Lung (tissue), 12 donors: ENCODE data around the gene ADAMTS8. TPM values are rescaled to one million over a fixed set of nuclear protein-coding genes. Genes with fewer than 3 reads are reported as not detected.
A peak's percentile ranks its signal among the peaks of the same experiment; 100 is the strongest.

Source experiments
- ATAC-seq: fragments of 200-7000 bp; cut with Tn5 transposase; one replicate; pipeline ENCODE4 v1.9.1; 2020; ENCODE audit warnings: moderate number of reproducible peaks; ENCODE audit not compliant: insufficient read depth, low FRiP score
- DNase-seq, 3 donors: peaks; one replicate each; pipeline ENCODE4 v3.0.0-alpha.2; 2013 to 2017
- H3K27ac ChIP-seq, 2 donors: one replicate each; pipeline ENCODE4 v1.5.1; 2013; ENCODE audit warnings: mild to moderate bottlenecking in 2 of 2, moderate library complexity in 2 of 2, control low read depth in 1 of 2, inconsistent platforms in 1 of 2, low read depth in 1 of 2, low read length in 1 of 2
- H3K27me3 ChIP-seq, 3 donors: one replicate each; pipeline ENCODE4 v1.5.1; 2013; ENCODE audit warnings: low read length in 2 of 3; ENCODE audit not compliant: control insufficient read depth in 3 of 3, insufficient read depth in 3 of 3
- H3K36me3 ChIP-seq, 4 donors: one replicate each; pipeline ENCODE4 v1.5.1; 2013; ENCODE audit warnings: low read length in 4 of 4, mild to moderate bottlenecking in 1 of 4, moderate library complexity in 1 of 4; ENCODE audit not compliant: control insufficient read depth in 4 of 4, insufficient read depth in 4 of 4
- H3K4me1 ChIP-seq, 5 donors: one replicate each; pipeline ENCODE4 v1.5.1; 2013; ENCODE audit warnings: low read length in 5 of 5, mild to moderate bottlenecking in 2 of 5, moderate library complexity in 1 of 5; ENCODE audit not compliant: control insufficient read depth in 5 of 5, insufficient read depth in 5 of 5
- H3K4me3 ChIP-seq: one replicate; pipeline ENCODE4 v1.5.1; 2013; ENCODE audit warnings: mild to moderate bottlenecking, control low read depth, moderate library complexity
- H3K9ac ChIP-seq, 2 donors: one replicate each; pipeline ENCODE4 v1.5.1; 2013; ENCODE audit warnings: low read length in 2 of 2, control low read depth in 1 of 2; ENCODE audit not compliant: insufficient read depth in 1 of 2
- H3K9me3 ChIP-seq, 4 donors: one replicate each; pipeline ENCODE4 v1.5.1; 2013; ENCODE audit warnings: low read length in 3 of 4, mild to moderate bottlenecking in 1 of 4, moderate library complexity in 1 of 4; ENCODE audit not compliant: control insufficient read depth in 4 of 4, insufficient read depth in 3 of 4
- WGBS, 2 donors: extraction: QIAGEN DNeasy Blood & Tissue Kit; methylation state at CpG; one replicate each; pipeline ENCODE4 v1.1.7; 2013; 5-methylcytosine and 5-hydroxymethylcytosine counted together
- polyA plus RNA-seq, 2 donors: library from polyadenylated mRNA; stranded (reverse); fragments of 200-250 nt; gene quantifications; one replicate each; pipeline ENCODE4 v1.2.1, GENCODE V29; 2013
- total RNA-seq, 2 donors: library from RNA; depleted of rRNA in 1 of 2; stranded (reverse); fragments of >200 nt in 1 of 2; gene quantifications; one replicate each; pipeline ENCODE4 v1.2.1, GENCODE V29; 2014 to 2021
- TF ChIP-seq, protein P1 (sequence below): IDR thresholded peaks from 2 replicates; pipeline ENCODE4 v1.5.1; 2012; ENCODE audit warnings: mild to moderate bottlenecking; ENCODE audit errors: control extremely low read depth, extremely low read depth
- donor health status: control.
- donor health status: control.
- donor health status: Bipolar disorder and iron deficiency.
- donor health status: healthy.
- donor health status: DM: yes; HTN: yes; CAD: no.

Gene ADAMTS8
- total and polyA plus RNA-seq, 4 donors = 11.3 to 47.7 (median 22.1) TPM

DNA sequence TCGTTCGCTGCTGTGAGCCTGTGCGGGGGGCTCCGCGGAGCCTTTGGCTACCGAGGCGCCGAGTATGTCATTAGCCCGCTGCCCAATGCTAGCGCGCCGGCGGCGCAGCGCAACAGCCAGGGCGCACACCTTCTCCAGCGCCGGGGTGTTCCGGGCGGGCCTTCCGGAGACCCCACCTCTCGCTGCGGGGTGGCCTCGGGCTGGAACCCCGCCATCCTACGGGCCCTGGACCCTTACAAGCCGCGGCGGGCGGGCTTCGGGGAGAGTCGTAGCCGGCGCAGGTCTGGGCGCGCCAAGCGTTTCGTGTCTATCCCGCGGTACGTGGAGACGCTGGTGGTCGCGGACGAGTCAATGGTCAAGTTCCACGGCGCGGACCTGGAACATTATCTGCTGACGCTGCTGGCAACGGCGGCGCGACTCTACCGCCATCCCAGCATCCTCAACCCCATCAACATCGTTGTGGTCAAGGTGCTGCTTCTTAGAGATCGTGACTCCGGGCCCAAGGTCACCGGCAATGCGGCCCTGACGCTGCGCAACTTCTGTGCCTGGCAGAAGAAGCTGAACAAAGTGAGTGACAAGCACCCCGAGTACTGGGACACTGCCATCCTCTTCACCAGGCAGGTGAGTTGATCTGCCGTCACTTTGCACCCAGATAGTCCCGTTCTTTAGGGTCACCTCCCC lies 21.0 kb upstream of the ADAMTS8 start:
- no peak for ATAC-seq
- Histone ChIP-seq H3K4me1 (peaks cover 0 to 40% (median 8%) of the 10 kb centered on the region in 5 donors), H3K36me3 (peaks cover 0 to 35% (median 0%) of the 10 kb centered on the region in 4 donors), H3K9me3 (no peaks in the 10 kb centered on the region), H3K9ac (peak overlapping the region; percentile 16 to 25), H3K27ac (peak overlapping the region; percentile 48 to 91), H3K4me3 (peak overlapping the region; percentile 42), H3K27me3 (no peaks in the 10 kb centered on the region)
- 2 to 3% methylated on average over 59 to 64 of the region's 64 CpGs for WGBS, 2 donors
- peak in 1 of 3 donors; percentile 25 for DNase-seq
- TF ChIP-seq, protein P1, sequence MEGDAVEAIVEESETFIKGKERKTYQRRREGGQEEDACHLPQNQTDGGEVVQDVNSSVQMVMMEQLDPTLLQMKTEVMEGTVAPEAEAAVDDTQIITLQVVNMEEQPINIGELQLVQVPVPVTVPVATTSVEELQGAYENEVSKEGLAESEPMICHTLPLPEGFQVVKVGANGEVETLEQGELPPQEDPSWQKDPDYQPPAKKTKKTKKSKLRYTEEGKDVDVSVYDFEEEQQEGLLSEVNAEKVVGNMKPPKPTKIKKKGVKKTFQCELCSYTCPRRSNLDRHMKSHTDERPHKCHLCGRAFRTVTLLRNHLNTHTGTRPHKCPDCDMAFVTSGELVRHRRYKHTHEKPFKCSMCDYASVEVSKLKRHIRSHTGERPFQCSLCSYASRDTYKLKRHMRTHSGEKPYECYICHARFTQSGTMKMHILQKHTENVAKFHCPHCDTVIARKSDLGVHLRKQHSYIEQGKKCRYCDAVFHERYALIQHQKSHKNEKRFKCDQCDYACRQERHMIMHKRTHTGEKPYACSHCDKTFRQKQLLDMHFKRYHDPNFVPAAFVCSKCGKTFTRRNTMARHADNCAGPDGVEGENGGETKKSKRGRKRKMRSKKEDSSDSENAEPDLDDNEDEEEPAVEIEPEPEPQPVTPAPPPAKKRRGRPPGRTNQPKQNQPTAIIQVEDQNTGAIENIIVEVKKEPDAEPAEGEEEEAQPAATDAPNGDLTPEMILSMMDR = no peak

DNA sequence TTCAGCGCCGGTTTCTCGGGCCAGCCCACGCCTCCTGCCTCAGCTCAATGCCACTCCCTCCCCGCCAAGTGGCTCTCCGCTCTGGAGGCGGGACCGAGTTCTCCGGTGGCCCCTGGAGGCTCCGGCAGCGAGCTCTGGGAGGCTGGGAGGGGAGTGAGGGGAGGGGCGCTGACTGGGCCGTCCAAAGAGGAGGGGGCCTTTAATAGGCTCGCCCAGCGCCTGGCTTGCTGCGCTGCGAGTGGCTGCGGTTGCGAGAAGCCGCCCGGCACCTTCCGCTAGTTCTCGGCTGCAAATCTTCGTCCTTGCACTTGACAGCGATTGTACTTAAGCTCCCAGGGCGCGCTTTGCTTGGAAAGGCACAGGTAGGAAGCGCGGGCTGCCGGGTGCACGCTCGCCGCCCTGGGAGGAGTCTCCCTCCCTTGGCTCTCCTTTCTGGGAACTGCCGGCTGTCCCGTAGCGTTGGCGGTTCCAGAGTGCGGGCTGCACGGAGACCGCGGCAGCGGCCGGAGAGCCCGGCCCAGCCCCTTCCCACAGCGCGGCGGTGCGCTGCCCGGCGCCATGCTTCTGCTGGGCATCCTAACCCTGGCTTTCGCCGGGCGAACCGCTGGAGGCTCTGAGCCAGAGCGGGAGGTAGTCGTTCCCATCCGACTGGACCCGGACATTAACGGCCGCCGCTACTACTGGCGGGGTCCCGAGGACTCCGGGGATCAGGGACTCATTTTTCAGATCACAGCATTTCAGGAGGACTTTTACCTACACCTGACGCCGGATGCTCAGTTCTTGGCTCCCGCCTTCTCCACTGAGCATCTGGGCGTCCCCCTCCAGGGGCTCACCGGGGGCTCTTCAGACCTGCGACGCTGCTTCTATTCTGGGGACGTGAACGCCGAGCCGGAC lies 20.3 kb upstream of the ADAMTS8 start, which contains the start of gene ADAMTS15:
ADAMTS15 (plus strand) TSS at position 230 of the 894 bp plus-strand sequence; CDS start at position 559, 329 bp downstream.
- no peaks in the 10 kb centered on the region for H3K9me3 ChIP-seq
- H3K4me3 ChIP-seq = peak within 1 kb of the TSS; percentile 42
- H3K27ac ChIP-seq = peak within 1 kb of the TSS; percentile 48 to 91
- DNase-seq = peak; percentile 98 to 99 (median 98)
- no peaks in the 10 kb centered on the region for H3K27me3 ChIP-seq
- peaks cover 0 to 35% (median 0%) of the 10 kb centered on the region in 4 donors for H3K36me3 ChIP-seq
- H3K4me1 ChIP-seq = peaks cover 0 to 32% (median 8%) of the 10 kb centered on the region in 5 donors
- TF ChIP-seq, protein P1 = no peak
- WGBS, 2 donors = 0 to 1% methylated on average over 70 to 75 of the region's 75 CpGs
- peak; percentile 89 for ATAC-seq
- H3K9ac ChIP-seq = peak within 1 kb of the TSS; percentile 16 to 25

DNA sequence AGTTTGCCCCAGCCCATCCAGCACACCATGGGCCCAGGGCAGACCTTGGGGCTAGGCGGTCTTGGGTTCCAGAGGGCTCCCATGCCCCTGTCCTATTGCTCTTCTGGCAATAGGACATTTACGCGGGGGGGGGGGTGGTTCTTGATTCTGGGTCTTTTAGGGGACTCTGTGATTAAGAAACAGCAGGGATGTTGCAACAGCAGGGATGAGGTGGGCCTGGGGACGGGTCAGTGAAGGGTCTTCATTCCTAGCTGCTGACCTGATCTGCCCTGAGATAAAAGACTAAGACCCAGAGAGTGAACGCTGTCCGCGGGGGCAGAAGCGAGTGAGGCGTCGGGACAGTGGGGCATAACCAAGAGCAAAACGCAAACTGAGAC lies 19.6 kb upstream of the ADAMTS8 start:
- peaks cover 0 to 28% (median 8%) of the 10 kb centered on the region in 5 donors for H3K4me1 ChIP-seq
- TF ChIP-seq, protein P1 = no peak
- H3K4me3 ChIP-seq = no peak overlapping the region
- DNase-seq = no peak
- ATAC-seq = no peak
- WGBS, 2 donors = 6 to 8% methylated on average over 11 of the region's 11 CpGs
- no peak overlapping the region for H3K9ac ChIP-seq
- peaks cover 0 to 35% (median 0%) of the 10 kb centered on the region in 4 donors for H3K36me3 ChIP-seq
- no peaks in the 10 kb centered on the region for H3K9me3 ChIP-seq
- H3K27ac ChIP-seq = peak overlapping the region in 1 of 2 donors; percentile 48
- no peaks in the 10 kb centered on the region for H3K27me3 ChIP-seq
